HG02571 (cell line): ENCODE results near the gene EMC8.

Experiments
- ATAC-seq: cut with Tn5 transposase; IDR thresholded peaks from one replicate; pipeline ENCODE4 v1.9.1; 2021; ENCODE audit warnings: mild to moderate bottlenecking, moderate library complexity; ENCODE audit not compliant: unreplicated experiment

EMC8 gene

GRCh38 chr16:85788819-85789218, 10.5 kb downstream of the EMC8 start:
- no peak for ATAC-seq

- ATAC-seq, result no peak
Observed at GRCh38 chr16:85785927-85786326, 13.4 kb downstream of the EMC8 start.

GRCh38 chr16:85784813-85785212, 14.5 kb downstream of the EMC8 start:
- ATAC-seq, result no peak

GRCh38 chr16:85783441-85783840, 15.9 kb downstream of the EMC8 start:
- ATAC-seq, result no peak

GRCh38 chr16:85782451-85782850, 16.9 kb downstream of the EMC8 start:
- no peak for ATAC-seq

- ATAC-seq, result no peak
Observed at GRCh38 chr16:85781695-85782370, 17.5 kb downstream of the EMC8 start.

GRCh38 chr16:85781156-85781555, 18.2 kb downstream of the EMC8 start:
- no peak for ATAC-seq

GRCh38 chr16:85780281-85780680, 19.1 kb downstream of the EMC8 start:
- ATAC-seq, result no peak

GRCh38 chr16:85778873-85779272, 20.5 kb downstream of the EMC8 start:
- ATAC-seq, result no peak

GRCh38 chr16:85777583-85778310, 21.6 kb downstream of the EMC8 start:
- no peak for ATAC-seq

- ATAC-seq, result no peak
Observed at GRCh38 chr16:85774811-85775210, 24.5 kb downstream of the EMC8 start.

- ATAC-seq, result no peak
Observed at GRCh38 chr16:85774136-85774535, 25.2 kb downstream of the EMC8 start.

GRCh38 chr16:85773044-85773443, 26.3 kb downstream of the EMC8 start:
- no peak for ATAC-seq

- ATAC-seq, result no peak
Observed at GRCh38 chr16:85770741-85771140, 28.6 kb downstream of the EMC8 start.

GRCh38 chr16:85768199-85768598, 31.1 kb downstream of the EMC8 start:
- no peak for ATAC-seq

GRCh38 chr16:85767531-85767930, 31.8 kb downstream of the EMC8 start:
- no peak for ATAC-seq

- no peak for ATAC-seq
Observed at GRCh38 chr16:85765767-85766166, 33.6 kb downstream of the EMC8 start.

- ATAC-seq, result no peak
Observed at GRCh38 chr16:85765211-85765610, 34.1 kb downstream of the EMC8 start.

GRCh38 chr16:85763616-85764015, 35.7 kb downstream of the EMC8 start:
- no peak for ATAC-seq

- no peak for ATAC-seq
Observed at GRCh38 chr16:85762970-85763369, 36.4 kb downstream of the EMC8 start.

- ATAC-seq, result no peak
Observed at GRCh38 chr16:85761861-85762260, 37.5 kb downstream of the EMC8 start.

GRCh38 chr16:85759631-85760419, 39.5 kb downstream of the EMC8 start:
- no peak for ATAC-seq
